ENCODE measurements around the gene PYGO2. TPM values are rescaled to one million over a fixed set of nuclear protein-coding genes. Genes with fewer than 3 reads are reported as not detected.

Gene PYGO2, protein sequence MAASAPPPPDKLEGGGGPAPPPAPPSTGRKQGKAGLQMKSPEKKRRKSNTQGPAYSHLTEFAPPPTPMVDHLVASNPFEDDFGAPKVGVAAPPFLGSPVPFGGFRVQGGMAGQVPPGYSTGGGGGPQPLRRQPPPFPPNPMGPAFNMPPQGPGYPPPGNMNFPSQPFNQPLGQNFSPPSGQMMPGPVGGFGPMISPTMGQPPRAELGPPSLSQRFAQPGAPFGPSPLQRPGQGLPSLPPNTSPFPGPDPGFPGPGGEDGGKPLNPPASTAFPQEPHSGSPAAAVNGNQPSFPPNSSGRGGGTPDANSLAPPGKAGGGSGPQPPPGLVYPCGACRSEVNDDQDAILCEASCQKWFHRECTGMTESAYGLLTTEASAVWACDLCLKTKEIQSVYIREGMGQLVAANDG
- 32.1 TPM for polyA plus RNA-seq (ENCODE audit: insufficient read length)

DNA sequence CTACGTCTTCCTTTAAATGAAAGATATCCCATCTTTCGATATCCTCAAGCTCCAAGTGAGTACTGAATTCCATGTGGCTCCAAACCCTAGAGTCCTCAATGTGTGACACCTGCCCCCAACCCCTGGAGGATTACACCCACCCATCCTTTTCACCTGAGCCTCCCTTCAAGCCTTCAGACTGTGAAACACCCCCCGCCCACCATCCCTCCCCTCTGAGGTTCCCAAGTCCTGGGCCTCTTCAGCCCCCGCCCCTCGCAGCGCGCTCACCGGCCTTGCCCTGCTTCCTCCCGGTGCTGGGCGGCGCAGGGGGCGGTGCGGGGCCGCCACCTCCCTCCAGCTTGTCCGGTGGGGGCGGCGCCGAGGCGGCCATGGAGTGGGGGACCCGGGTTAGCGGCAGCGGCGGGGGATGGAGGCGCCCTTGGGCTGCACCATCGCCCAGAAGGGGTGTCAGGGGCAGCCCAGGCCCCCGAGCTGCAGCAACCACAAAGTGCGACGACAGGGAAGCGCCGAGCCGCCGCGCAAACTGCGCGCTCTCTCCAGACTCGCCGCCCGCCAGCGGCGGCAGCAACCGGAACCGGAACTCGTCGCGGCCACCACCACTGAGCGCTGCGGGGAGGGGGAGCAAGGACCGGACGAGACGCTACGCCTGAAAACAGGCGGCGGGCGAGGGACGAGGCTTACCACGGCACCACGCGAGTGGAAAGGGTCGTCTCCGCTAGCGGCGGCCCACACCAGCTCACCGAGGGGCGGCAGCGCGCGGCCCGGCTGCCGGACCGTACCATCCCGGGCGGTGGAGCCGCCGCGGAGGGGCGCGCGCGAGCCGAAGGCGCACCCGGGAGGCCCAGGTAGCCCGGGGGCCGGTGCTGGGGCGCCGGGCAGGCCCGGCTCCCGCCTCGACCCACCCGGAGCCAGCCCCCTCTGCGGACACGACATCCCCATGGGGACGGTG lies at the start of gene PYGO2:
PYGO2 (minus strand) TSS at position 576 of the 949 bp plus-strand sequence; CDS start at position 370, 206 bp downstream.
- DNase-seq = peak; percentile 84

DNA sequence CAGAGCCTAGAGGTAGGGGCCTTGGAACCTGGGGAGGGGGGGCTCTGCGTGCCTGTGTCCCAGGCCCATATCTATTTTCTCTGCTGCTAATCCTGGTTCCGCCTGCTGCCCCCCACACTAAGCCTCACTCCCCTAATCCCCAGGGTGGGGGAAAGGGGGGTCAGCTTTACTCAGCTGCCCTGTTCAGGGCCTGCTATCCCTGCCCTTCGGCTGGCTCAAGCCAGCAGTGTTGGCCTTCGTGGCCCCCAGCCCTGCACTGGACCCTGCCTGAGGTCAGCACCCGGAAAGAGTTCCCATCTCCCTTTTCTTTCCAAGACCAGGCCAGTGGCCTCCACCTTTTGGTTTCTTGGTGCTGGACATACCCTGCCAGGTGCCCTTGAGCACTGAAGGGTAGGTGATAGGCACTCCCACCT lies 49.4 kb upstream of the PYGO2 start:
- DNase-seq = no peak

DNA sequence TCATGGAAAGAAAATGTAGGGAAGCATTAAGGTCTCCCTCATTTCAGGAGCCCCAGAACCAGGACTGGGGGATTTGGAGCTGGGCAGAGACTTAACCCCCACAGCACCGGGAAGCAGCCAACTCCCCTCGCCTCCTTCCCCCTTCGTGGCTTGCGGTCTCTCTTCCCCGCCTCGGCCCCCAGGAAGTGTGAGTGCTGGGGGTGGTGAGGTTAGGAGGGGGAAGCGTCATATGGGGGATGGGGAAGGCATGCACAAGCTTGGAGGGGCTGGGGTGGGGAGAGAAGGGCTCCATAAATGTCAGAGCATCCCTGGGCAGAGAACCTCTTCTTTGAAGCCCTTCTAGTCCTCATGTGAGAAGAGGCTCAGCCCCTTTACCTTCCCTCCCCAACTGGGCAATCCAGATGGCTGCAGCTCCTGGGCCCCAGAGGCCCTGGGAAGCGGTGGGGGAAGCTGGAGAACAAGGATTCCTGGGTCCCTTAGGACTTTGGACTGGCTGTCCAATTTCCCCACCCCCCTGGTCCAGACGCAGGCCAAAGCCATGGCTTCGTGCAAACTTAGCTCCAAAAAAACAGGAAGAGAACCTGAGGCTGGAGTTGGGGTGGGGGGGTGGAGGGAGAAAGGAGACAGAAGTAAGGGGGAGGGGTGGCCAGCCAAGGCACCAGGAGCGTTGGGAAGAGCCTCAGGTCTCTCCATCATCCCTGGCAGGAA lies 48.8 kb upstream of the PYGO2 start:
- no peak for DNase-seq

DNA sequence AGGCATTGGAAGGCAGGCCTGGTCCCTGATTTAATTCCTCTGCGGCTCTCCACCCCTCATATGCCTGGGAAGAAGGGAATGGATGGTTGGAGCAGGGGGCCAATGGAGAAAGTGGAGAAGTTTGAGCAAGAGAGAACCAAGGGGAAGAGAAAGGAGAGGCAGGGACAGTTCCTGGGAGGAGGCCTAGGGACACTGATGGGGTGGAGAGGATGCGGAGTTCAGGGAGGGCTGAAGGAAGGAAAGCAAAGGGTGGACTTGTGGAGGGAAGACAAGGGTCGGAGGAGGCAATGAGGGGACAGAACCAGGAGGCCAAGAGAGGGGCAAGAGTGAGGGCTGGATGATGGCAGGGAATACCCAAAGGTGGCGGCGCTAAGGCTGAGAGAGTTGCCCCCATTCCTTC lies 48.2 kb upstream of the PYGO2 start:
- no peak for DNase-seq

DNA sequence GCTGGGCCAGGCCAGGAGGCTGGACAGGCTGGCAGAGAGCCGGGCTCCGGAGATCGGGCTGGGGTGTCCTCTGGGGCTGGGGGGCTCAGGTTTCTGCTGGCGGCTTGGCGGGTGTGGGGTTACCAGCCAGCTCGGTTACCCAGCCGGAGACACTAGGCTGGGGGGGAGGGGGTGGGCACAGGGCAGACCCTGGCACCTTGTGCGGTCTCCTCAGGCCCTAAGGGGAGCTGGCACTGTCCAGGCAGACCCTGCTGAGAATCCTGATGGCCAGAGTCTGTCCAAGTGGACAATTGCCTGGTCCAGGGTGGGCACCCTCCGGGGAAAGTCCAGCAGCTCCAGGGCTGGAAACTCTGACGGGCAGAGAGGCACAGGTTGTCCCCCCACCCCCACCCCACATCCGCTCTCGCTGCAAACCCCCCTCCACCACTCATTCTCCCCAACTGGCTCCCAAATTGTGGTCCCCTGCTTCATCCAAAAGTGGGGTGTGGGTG lies 47.7 kb upstream of the PYGO2 start:
- DNase-seq = no peak

DNA sequence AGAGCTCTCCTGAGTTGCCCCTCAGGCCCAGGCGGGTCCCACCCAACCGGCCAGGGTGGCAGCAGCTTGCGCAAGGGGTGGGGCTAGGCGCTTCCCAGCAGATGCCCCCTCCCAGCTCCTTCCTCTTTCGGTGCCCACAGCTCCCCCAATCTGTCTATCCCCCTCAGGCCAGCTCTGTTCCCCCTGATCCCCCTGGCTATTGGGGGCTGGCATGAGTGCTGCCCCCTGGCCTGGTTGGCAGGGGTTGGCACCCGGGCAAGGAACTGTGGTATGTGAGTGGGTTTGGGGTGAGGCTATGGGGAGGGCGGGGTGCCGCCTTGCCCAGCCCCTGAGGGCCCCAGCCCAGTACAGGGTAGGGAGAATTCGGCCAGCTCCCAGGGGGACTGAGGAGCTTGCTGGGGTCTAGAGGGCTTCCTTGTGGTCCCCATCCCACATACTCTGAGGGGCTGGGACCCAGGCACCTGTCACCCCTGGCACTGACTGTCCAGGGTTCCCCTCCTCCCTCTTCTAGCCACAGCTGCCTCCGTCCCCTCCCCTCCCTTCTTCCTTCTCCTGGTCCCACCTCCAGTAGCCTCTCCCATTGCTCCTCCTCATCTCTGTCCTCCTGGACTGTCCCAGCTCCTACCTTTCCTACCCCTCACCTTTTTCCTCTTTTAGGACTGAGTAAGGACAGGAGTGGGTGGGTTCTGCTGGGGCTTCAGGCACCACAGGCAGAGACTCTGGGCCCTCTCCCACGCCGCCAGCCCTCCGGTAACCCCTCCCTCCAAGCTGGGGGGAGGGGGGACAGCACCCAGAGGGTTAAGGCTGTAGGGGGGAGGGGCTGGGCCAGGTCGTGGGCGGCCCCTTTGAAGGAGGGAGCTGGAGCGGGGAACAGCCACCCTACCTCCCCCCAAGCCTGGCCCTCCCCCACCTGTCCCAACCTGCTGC lies 46.7 kb upstream of the PYGO2 start:
- DNase-seq = no peak

DNA sequence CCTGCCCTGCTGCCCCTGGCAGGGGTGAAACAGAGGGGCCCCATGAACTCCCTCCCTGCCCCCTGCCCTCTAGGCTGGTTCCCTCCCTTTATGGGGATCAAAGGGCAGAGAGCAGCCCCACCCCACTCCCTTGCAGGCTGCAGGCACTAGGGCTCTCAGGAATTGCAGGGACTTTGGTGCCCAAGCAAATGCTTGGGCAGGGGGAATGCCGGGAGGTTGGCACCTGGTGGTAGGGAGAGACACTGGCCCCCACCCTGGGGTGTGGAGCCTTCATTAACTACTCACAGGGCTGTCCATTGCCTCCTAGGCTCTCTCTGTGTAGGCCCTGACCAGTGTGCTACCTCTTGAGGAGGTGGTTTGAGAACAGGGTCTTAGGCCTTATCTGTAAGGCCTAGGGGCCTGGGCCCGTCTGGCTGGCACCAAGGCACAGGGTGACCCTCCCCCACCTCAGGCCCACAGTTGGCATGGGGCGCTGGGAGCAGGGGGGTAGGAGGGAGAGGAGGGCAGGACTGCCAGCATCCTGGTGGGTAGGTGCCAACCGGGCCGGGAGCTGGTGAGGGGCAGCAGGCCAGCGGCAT lies 45.8 kb upstream of the PYGO2 start:
- no peak for DNase-seq

DNA sequence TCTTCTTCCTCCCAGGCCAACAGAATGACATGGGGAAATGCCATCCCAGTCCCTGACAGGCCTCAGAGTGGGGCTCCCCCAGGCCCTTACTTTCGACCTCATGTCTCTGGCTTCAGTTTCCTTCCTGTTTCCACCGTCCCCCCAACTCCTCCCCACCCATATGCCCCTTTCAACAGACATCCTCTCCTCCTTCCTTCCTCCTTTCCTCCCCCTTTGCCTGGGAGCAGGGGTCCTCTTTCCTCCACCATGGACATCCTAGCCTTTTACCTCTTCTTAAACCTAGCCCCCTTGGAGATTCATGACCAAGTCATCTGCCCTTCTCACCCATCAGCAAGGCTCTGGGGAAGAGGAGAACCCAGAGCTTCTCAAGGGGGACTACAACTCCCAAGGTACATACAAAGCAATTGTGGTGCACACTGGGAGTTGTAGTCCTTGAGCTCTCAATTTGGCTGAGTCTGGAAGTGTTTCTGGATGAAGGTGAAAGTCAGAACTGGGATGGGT lies 45.1 kb upstream of the PYGO2 start:
- DNase-seq = no peak

DNA sequence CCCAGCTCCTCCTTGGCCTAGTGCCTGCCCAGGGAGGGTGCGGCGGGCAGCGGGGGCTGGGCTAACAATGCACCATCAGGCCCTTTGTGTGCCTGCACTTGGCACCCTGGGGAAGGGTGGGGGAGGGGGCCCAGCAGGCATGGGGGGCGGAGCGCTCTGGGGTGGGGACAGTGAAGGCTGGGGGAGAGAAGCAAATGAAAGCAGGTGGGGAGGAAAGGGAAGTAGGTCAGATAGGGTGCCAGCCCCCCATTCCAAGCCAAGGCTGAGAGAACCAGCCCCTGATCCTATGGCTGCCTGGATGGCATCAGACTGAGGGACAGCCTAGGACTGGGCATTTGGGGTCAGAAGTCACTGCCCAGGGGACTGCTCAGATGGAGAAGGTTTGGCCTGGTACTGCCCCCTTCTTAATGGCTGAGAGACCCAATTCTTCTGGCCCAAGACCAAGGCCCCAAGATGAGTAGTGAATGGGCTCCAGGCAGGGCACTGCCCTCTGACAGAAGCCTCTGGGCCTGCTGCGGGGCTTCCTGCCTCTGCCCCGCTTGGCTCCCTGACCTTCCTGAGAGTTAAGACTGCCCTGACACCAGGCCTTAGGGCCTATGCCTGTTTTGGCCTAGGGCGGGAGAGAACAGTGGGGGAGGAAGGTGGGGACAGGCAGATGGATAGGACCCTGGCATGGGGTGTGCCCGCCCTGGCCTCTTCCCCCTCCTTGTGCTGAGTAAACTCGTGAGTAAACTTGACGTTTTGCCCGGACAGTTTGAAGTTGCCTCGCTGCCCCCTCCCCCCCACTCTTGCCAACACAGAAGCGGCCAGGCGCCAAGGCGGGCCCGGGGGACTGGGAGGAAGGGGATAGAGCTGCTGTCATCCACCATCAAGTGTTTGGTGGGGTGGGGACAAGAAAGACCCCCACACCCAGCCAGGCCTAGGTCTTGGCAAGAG lies 43.8 kb upstream of the PYGO2 start:
- DNase-seq = no peak

DNA sequence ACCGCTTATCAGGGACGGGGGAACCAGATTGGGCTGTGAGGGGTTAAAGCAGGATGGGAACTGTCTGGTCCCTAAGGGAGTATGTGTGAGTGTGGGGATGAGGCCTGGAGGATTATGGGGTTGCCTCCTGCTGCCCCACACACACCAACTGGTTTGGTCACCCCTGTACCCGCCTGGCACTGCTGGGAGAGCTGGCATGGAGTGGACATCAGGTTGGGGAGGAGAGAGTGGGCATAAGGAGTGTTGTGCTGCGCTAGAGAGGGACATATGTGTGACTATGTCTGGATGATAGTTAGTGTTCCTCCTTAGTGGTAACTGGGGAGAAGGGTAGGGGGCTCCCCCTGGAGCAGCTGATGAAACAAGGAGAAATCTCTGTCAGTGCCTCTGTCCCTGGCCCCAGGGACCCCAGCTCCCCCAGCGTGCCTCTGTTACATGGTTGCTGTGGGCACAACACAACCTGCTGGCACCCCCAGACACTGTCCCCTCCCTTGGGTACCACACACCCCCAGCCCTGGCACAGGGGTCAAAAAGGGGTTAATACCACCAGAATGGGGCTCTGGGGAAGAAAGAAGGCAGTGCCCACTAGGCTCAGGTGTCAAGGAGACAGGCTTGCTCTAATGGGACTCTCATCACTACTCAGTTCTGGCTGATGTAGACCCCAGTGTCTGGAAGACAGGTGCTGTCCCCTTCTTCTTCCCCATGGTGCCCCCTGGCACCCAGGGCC lies 42.9 kb upstream of the PYGO2 start:
- no peak for DNase-seq

DNA sequence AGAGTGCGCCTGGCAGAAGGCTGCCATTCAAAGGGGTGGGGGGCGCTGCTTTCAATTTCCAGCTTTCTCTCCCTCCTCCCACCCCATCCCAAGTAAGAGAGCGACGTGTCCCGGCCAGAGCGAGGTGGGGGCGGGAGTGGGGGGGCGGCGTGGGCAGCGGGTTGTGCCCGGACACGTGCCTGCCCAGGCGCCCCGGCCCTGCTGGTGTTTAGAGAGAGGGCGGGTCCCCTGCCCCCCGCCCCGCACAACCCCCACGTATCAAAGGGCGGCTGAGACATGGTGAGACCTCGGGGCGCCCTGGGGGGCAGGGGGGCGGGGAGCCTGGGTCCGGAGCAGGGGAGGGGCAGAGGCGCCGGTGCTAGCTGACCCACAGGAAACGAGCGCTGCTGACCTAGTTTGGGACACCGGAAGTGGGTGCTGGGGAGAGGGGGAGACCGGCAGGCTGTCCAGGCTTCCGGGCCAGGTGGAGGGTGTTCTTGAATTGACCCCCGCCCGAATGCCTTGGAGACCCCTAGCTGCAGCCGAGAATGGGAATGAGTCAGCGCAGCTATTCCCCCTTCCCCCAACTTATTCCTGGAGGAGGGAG lies 42.3 kb upstream of the PYGO2 start:
- DNase-seq = peak; percentile 52

DNA sequence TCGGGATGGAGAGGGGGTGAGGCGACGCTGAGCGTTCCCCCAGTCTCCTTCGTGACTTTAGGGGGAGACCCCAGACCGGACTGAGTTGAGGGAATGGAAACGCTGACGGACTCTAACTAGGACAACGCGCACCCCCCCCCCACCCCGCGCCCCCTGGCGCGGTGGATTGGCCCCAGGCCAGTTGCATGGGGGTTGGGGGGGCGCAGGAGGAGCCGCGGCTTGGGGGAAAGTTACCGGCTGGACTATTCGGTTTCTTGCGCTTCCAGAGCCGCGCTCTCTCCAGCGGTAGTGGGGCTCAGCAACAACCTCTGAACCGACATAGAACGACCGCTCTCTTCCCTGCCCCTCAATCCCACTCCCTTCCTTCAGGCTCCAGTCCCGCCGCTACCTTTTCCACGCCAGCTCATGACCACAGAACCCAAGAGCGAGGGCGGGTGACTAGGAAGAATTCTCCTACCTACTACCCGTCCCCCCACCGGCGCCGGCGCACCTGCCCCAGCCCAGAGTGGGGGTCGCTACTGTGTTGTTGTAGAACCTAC lies 41.7 kb upstream of the PYGO2 start:
- DNase-seq = peak; percentile 48

DNA sequence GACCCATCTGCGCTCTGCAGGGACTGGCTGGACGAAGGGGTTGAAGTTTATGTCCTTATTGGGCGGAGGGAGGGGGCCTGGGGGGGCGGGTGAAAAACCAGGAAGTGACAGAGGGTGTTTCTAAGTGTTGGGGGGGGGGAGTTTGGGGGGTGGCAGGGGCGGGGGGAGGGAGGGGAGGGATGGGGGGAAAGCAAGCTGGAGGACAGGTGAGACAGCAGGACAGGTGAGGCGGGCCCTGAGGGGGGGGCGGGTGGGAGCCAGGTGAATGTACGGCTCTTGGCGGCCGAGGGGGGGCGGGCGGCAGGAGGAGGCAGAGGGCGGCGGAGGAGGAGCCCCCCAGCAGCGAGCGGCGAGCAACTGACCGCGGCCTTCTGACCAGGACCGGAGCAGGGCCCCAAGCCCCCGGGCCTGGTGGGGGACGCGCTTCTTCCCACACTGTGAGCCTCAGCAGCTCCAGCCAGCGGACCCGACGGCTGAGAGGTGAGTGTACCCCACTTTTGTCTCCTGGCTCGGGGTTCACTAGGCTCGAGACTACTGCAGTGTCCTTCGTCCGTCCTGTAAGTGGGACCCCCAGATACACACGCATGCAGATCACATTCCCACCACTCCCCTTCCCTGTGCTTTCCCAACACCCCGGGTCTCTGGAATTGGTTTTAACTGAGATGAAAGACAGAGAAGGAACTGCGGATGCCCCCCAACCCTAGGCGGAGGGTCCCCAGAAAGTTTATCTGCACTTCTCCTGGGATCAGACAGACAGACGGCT lies 41.1 kb upstream of the PYGO2 start, which contains the start of gene ZBTB7B:
ZBTB7B (plus strand) TSS at position 339 of the 763 bp plus-strand sequence. CDS start 11,859 bp downstream, outside the sequence.
- peak; percentile 37 for DNase-seq

DNA sequence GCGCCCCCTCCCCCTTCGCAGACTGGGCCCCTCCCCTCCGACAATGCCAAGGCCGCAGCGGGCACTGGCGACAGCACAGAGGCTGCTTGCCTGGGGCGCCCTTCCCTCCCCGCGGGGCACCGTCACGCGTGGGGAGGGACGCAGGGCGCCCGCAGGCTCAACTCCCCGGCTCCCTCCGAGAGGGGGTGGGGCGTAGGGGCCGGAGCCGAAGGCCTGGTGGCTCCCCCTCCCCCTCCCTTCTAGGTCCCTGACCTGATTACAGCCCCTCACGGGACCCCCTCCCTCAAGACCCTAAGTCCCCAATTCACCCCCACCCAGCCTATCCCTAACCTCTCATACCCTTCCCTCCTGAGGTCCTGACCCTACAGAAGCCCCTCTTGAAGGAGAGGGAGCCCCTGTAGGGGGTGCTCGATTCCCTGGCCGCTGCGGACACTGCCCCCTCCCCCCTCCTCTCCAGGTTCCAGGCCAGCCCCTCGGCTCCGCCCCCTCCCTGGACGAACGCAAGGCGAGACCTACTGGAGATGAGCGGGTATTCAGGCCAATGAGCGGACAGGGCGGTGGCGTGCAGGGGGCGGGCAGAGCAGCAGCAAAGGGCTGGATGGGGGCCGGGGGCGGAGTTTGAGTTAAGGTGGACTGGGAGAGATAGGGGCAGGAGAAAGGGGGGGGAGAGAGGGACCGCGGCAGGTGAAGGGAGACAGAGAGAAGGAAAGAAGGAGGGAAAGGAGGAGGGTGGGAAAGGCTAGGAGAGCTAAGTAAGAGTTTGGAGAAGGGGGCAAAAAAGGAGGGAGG lies 40.3 kb upstream of the PYGO2 start:
- DNase-seq = peak; percentile 99

DNA sequence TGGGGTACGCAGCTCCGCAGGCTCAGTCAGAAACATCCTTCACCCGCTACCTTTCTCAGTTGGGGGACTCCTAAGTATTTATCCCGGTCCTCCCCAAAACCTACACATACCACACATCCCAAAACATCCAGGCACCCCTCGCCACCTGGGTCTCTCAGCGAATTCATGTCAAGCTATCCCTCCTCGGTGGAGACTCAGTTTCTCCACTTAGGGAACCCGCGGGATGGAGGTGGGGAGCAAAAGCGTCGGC lies 39.8 kb upstream of the PYGO2 start:
- no peak for DNase-seq

DNA sequence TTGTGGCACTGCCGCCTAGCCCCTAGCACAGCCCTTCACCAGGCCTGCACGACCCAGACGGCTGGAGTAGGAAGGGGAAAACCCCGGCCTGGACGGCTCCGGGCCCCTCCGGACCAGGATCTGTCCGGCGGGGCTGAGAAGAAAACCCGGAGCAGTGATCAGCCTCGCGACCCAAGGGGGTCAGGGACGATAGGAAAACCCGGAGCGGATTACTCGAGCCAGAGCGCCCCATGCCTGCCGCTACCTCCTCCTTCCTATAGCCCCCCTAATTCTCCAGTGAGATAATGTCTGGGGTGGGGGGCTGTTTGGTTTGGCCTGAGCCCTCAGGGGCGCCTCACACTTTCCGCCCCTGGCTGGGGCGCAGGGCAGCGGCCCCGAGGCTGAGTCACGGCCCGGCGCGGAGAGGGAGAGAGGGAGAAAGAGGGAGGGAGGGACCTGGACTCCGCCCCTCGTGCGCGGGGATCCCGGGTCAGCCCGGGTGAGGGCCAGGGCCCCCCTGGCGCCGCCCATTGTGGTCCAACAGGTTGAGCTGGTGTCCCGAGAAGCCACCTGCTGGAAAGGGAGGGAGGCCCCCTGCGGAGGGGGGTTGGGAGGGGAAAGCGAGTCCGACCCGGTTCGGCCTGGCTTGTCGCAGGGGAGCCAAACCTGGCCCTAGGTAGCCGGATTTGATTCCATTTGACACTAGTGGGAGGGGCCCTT lies 39.3 kb upstream of the PYGO2 start:
- DNase-seq = peak; percentile 92
